NOMO-1 treated with DMSO at 0.1 percent for 48 hours (cell line): ENCODE data around the gene AFAP1L2.
"Not testable (repeated sequence)": the region's sequence is repeated elsewhere in the genome, so short reads cannot be mapped to it uniquely, and the experiment has no call there.

Experiments
- DNase-seq: peaks from one replicate; lab custom pipeline; 2025; ENCODE audit not compliant: unreplicated experiment; lab: John Stamatoyannopoulos, UW

Gene AFAP1L2

DNA sequence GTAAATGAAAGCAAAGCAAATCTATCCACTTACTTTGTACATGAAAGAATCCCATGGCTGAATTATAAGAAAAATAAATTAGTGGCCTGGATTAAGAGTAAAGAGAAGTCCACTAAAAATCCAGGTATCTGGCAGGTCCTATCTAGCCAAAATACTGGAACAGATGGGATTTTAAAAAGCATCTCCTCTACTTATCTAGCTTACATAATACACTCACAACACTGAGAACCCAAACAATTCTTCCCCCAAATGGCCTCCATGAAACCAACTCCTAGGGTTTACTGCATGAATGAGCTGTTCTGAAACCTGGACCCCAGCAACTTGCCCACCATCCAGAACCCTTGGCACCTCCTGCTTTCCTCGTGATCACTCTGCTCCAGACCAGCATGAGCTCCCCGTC, 61.3 kb downstream of the AFAP1L2 start:
- no peak for DNase-seq

DNA sequence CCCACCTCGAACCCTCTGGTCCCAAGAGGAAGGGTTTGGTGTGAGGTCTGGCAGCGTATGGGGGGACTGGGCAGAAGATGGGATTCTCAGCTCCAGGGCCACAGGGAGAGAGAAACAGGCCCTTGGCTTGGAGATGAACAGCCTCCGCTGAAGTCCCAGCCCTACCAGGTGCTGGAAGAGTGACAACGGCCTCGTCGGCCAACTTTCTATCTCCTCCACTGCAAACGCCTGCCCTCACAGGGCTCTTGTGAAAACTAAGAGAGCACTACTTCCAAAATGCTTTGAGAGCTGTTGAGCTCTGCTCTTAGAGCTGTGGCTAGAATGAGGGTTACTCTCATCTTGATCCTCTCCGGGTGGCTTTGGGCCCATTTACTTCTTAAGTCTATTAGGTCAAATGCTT, 63.5 kb downstream of the AFAP1L2 start:
- no peak for DNase-seq

DNA sequence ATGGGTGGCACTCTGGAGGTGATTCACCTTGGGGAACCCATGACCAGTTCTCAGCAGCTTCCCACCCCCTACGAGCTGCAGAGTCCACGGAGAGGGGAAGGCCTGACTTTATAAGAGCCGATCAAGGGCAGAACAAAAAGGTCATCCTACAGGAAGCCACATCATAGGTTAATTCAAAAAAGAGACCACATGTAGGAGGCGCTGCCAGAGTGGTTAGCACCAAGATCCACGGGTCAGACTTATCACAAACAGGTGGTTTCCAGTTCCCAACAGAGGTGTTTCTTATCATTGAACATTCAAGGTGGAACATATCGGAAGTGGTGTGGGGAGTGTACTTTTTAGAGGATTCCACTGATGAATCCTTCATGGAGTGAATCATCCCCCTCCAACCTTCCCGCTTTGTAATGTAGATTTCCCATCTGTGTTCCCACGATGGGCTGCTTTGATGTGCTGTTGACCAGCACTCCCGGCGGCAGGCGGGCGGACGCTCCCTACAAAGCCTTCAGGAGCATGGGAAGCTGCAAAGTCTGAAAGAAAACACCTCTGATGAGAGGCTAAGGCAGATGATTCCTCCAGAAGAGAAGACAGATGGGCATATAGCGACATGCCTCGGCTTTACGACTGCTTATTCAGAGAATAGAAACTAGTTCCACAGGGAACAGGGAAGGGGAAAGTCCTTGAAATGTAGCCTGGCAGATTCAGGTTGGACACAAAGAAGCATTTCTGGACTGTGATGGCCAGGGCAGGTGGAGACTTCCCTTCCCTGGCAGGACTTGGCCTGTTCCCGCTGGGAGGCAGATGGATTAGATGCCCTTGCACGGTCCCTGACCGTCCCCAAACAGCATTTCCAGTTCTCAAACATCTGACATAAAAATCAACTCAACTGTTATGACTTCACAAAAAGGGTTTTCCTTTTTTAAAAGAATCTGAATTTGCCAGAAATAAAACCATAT, 66.5 kb downstream of the AFAP1L2 start:
- no peak for DNase-seq

DNA sequence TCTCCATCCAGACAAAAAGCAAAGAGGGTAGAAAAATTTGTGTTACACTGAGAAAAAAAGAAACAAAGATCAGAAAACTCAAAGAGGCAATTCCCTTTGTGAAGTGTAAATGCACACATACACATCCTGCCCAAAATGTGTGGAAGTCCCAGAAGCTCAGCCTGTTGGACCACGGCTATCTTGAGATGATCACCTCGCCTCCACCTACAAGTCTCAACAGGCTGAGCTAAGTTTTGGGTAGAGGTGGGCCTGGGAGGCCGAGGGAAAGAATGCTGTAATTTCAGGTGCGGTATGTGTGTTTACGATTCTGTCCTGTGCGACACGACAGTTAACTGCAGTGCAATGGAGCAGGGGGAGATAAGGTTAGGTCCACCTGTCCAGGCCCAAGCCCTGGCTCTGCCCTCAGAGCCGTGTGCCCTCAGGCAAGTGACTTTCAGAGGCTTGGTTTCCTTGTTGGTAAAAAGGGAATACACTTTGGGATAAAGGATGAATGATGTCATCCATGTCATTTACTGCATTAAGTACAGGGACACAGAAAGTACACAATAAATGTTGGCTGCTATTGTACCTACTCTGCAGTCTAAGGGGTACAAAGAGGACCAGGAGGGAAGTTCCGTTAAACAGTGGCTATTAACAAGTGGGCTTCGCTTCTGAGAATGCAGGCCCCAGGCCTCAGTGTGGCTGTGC, 67.3 kb downstream of the AFAP1L2 start:
- DNase-seq: no peak

DNA sequence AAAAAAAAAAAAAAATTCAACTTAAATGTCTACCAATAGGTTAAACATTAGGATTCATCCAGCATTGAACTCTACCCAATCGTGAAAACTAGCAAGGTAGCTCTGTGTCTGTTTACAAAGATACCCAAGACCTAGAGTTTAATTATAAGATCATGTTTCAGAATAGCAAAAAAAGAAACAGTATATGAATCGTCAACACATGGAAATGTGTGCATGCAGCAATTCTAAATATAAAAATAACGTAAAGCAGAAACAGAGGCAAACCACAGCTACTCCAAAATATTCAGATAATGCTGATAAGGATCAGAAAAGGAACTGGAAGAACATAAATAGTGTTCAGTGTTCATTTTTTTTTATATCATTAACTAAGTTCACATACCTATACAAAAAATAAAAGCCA, 68.7 kb downstream of the AFAP1L2 start:
- no peak for DNase-seq

- DNase-seq: no peak
Measured at GRCh38 chr10:114334301-114334700, 70.0 kb downstream of the AFAP1L2 start.

DNA sequence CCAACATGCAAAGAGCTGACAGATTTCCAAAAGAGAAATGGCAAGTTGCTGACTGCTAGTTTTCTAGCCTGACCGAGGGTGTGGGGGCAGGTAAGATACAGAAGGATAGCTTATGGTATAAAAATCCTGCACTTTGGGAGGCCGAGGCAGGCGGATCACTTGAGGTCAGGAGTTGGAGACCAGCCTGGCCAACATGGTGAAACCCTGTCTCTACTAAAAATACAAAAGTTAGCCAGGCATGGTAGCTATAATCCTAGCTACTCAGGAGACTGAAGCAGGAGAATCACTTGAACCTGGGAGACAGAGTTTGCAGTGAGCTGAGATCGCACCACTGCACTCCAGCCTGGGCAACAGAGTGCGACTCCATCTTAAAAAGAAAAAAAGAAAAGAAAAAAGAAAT, 70.9 kb downstream of the AFAP1L2 start:
- DNase-seq: not testable (repeated sequence)

DNA sequence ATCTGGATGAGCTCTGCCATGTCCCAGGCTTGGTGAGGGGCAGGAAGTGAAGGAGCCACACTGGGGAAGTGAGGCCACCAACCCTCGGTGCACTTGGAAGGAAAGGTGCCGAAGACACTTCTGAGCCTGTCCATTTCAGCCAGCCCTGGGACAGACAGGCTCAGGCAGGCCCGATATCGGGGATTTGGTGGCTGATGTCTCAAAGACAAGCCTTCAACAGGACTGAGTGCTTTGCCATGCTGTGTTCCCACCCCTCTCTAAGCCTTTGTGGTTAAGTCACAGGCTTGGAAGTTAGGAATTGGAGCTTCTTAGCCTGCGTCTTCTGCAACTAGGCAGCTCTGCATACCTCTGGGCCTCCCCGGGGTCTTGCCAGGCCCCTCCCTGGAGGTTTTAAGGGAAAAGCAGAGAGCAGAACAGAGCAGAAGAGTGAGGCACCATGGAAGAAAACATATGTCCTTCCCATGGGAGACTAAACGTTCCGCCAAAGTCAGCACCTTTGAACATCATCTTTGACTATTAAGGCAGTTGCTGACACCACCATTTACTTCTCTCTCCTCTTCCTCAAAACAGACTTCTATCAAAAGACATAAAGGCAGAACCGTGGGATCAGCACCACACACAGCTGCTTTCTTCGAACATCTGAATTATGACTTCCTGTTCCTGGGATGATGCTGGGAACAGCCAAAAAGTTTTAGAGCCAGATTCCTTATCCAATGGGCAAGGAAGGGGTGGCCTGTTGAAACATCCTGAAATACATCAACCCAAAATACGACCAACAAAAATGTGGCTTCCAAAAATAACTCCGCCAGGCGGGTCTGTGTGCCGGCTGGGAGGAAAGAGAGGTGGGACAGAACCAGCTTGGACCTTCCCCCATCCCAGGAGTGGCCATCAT, 71.8 kb downstream of the AFAP1L2 start:
- no peak for DNase-seq

DNA sequence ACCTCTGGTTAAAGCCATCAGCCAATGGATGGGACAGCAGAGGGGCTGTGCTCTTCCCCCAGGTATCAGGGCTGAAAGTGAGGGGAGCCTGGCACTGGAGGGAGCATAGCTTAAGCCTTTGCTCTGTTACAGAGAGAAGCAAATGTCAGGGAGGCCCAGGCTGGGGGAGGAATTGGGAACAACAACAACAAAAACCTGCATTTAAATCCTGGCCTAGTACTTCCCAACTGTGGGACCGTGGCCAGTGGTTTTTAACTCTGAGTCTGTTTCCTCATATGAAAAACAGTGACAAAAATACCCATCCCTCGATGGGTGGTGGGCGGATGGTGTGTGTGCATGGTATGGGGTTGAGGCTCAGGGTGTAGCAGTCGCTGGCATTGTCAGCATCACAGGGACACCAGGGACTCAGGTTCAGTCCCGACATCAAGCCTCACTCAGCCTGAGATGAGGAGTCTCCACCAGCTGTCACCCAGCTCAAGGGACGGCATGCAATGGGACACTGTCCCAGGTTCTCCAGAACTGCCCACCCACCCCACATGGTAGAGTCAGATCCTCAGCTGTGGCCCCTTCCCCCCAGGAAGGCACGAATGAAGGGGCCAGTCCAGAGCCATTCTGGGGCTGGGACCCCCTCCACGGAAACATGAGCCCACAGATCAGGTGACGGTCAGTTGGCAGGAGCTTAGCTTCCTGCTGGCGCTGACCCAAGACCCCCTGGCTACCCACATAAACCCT, 74.5 kb downstream of the AFAP1L2 start:
- DNase-seq: no peak

DNA sequence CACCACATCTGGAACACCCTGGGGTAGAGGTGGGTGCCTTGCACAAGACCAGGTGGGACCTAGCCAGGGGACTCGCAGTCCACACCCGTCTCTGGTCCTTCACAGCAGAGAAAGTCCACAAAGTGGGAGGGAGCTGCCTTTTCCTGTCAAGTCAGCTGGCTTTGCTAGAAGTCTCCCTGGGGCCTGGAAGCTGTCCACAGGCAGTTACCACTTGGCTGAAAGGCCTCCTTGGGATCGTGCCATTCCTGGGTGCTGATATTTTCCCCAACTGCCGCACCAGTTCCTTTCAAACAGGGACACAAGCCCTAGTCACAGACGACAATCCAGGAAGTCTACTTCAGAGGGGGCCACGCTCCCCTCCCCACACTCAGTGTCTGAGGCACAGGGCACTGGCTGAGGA, 75.4 kb downstream of the AFAP1L2 start:
- no peak for DNase-seq

GRCh38 chr10:114328441-114328812, 75.9 kb downstream of the AFAP1L2 start:
- DNase-seq: no peak

- DNase-seq: no peak
Measured at GRCh38 chr10:114327537-114328440, 76.5 kb downstream of the AFAP1L2 start.

DNA sequence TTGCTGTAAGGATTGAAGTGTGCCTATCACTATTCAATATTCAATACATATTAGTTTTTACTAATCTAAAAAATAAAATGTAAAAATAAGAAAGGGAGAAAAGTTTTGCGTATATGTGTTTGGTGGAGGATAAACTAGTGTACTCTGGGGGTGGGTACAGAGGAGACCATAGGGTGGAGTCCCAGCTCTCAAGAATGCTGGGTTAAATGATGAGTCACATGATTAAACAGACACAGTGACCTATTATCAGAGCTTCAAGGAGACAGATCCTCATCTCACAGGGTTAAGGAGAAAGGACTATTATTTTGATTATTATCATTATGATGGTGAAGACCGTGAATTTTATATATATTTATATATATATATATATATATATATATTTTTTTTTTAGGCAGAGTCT, 77.5 kb downstream of the AFAP1L2 start:
- no peak for DNase-seq

DNA sequence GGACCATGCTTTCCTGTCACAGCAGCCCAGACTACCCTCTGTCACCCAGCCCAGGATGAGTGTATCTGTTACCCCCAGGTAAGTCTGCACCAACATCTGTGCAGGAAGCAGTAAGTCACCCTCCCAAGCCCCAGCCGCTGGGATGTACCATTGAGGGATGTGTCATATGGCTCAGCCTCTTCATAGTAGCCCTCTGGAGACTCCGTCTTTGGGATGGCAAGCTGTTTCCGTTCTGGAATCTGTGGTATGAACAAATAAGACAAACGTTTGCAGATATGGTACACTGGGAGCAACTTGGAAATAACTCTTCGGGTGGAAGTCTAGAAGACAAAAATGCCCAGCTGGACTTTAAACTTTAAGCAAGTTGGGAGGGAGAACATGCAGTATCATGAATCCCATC, 81.3 kb downstream of the AFAP1L2 start:
- DNase-seq: no peak

DNA sequence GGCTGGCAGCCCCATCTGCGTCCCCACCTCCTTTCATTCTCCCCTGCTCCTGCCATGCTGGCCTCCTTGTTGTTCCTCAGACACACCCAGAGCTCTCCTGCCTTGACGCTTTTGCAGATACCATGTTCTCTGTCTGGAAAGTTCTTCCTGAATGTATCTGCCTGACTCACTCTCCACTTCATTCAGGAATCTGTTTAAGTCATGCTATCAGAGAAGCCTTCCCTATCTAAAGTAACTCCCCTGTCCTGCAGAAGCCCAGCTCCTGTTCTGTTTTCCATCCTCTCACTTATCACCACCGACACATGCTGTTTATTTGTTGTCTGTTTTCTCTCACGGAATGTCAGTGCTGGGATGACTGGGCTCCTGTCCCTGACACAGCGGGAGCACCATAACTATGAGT, 82.0 kb downstream of the AFAP1L2 start:
- no peak for DNase-seq

DNA sequence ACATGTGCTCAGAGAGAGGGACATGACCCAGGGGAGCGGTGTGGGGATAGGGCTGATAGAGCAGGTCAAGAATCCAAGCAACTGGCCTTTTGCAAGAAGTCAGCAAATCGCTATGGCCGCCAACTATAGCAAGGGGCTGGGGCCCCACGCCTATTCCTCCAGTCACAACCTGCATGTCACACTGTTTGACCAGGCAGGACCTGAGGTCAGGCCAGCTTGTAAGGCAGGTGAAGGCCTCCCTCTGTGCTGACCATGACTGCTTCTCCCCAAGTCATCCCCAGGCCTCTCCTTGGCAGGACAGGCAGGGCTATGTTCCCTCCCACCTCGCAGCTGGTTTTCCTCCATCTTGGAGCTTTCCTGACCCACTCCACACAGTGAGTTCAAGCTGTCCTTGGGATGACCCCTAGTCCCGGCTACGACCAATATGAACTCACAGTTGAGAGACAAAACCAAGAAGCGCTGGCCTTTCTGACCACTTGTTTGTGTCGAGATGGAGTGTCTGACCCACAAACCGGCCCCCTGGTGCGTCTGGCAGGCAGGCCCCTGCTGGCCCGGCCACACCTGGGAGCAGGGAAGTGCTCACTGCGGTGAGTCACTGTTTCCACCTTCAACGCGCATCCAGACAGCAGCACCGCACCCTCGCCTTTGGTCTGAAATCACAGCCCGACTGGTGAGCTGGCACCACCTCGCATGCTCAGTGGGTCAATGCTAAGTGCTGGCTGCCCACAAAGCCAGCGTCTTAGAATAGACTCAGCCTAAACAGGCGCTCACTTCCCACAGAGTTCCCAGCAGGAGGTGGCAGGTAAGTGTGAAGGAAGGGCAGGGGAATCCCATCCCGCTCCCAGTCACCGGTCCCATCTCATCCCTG, 83.8 kb downstream of the AFAP1L2 start:
- no peak for DNase-seq

DNA sequence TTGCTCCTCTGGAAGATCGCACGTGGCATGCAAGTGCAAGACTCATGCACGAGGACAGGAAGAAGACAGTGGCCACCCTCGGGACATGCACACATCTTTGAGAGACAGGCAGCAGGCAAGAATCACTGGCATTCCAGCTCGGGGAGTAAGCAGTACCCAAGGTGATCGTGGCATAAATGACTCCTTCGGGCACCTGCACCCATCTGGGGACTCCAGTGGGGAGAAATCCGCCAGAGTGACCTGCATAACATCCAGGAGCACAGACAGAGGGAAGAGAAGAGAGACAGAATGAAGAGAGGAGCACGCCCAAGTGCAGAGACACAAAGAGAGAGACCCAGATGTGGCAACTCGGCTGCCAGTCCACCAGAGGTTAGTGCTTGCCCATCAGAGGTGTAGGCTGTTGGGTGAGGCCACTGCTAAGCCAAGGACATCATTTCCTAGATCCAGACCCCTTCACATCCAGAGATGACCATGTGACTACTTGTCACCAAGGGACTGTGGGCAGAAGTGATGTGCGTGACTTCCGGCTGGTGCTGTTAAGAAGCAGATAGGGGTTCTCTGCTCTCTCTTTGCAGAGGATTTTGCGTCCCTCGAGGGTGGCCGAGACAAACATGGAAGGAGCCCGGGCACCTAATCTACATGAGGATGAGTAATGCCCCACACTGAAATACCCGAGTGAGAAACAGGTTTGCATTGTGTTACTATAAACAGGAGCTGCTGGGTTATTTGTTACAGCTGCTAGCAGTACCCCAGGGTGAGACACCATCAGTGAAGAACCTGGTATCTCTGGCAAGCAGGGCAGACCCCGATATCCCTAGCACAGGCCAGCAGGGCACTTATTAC, 84.7 kb downstream of the AFAP1L2 start:
- DNase-seq: no peak

GRCh38 chr10:114316744-114317143, 87.6 kb downstream of the AFAP1L2 start:
- no peak for DNase-seq
